ENCODE measurements around the gene LRRC1.

LRRC1 gene

GRCh38 chr6:53864781-53865180 lies 70.0 kb downstream of the LRRC1 start:
- Histone ChIP-seq H3K27me3 (ENCODE audit: insufficient read depth, insufficient read length) (no peaks in the 10 kb centered on the region), H3K36me3 (ENCODE audit: insufficient read depth, insufficient read length, low read length) (no peaks in the 10 kb centered on the region), H3K9ac (ENCODE audit: insufficient read length, low read depth) (no peak overlapping the region), H3K9me3 (ENCODE audit: insufficient read depth, low read length) (no peaks in the 10 kb centered on the region), H3K4me3 (ENCODE audit: insufficient read length, low read depth) (no peak overlapping the region), H3K4me1 (ENCODE audit: insufficient read depth, insufficient read length) (no peaks in the 10 kb centered on the region)
- no peak for TF ChIP-seq SUZ12 (IDR thresholded peaks at IDR 0.05; ENCODE audit: extremely low read depth, insufficient read depth, insufficient read length)
- no peak for TF ChIP-seq ZNF274 (IDR thresholded peaks at IDR 0.05; ENCODE audit: low read depth, low read length)
- no peak for TF ChIP-seq YY1 (IDR thresholded peaks at IDR 0.05; ENCODE audit: insufficient read depth, insufficient read length)
- no peak for DNase-seq (ENCODE audit: low read depth, low spot score)

GRCh38 chr6:53866226-53866625 lies 71.4 kb downstream of the LRRC1 start:
- no peak for DNase-seq (ENCODE audit: low read depth, low spot score)
- TF ChIP-seq YY1 (IDR thresholded peaks at IDR 0.05; ENCODE audit: insufficient read depth, insufficient read length) (no peak), SUZ12 (IDR thresholded peaks at IDR 0.05; ENCODE audit: extremely low read depth, insufficient read depth, insufficient read length) (no peak), ZNF274 (IDR thresholded peaks at IDR 0.05; ENCODE audit: low read depth, low read length) (no peak)
- H3K9ac ChIP-seq (ENCODE audit: insufficient read length, low read depth), result no peak overlapping the region
- H3K4me3 ChIP-seq (ENCODE audit: insufficient read length, low read depth), result no peak overlapping the region
- H3K9me3 ChIP-seq (ENCODE audit: insufficient read depth, low read length), result no peaks in the 10 kb centered on the region
- H3K4me1 ChIP-seq (ENCODE audit: insufficient read depth, insufficient read length), result no peaks in the 10 kb centered on the region
- no peaks in the 10 kb centered on the region for H3K27me3 ChIP-seq (ENCODE audit: insufficient read depth, insufficient read length)
- no peaks in the 10 kb centered on the region for H3K36me3 ChIP-seq (ENCODE audit: insufficient read depth, insufficient read length, low read length)

DNA sequence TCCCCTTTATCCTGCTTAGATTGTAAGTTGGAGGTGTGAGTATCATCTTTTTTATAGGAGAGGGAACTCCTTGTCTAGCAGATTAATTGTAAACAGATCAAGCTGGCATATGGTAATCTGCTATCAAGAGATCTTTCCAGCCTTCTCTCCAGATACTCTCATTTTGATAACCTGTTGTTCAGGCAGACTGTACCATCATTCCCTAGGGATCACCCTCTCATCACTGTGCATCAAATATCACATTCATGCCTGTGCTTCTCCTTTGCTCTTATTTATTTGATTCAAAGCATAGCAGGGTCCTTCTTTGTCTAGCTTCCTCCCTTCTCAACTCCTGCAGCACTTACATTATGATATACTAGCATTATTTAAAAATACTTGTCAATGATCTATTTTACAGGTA lies 73.8 kb downstream of the LRRC1 start:
- Histone ChIP-seq H3K9me3 (ENCODE audit: insufficient read depth, low read length) (no peaks in the 10 kb centered on the region), H3K9ac (ENCODE audit: insufficient read length, low read depth) (no peak overlapping the region), H3K36me3 (ENCODE audit: insufficient read depth, insufficient read length, low read length) (no peaks in the 10 kb centered on the region), H3K4me3 (ENCODE audit: insufficient read length, low read depth) (no peak overlapping the region), H3K27me3 (ENCODE audit: insufficient read depth, insufficient read length) (no peaks in the 10 kb centered on the region), H3K4me1 (ENCODE audit: insufficient read depth, insufficient read length) (no peaks in the 10 kb centered on the region)
- DNase-seq (ENCODE audit: low read depth, low spot score), result no peak
- TF ChIP-seq ZNF274 (IDR thresholded peaks at IDR 0.05; ENCODE audit: low read depth, low read length) (no peak), YY1 (IDR thresholded peaks at IDR 0.05; ENCODE audit: insufficient read depth, insufficient read length) (no peak), SUZ12 (IDR thresholded peaks at IDR 0.05; ENCODE audit: extremely low read depth, insufficient read depth, insufficient read length) (no peak)

DNA sequence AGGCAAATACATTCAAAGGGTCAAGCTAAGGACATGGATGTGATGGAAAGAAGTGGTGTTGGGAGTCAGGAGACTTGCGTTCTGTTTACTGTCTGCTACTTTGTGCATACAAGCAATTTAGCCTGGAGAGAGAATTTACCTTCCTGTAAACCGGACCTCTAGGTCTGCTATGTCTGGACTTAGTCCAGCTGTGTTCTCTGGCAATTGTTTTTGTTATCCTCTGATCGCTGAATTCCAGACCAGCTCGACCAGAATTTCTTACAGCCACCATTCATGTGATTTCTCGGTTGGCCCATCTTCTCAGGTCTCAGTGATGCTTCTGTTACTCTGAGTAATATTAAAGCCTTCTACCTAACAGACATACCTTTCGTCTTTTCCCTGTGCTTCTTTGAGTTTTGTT lies 75.2 kb downstream of the LRRC1 start:
- no peaks in the 10 kb centered on the region for H3K27me3 ChIP-seq (ENCODE audit: insufficient read depth, insufficient read length)
- no peaks in the 10 kb centered on the region for H3K36me3 ChIP-seq (ENCODE audit: insufficient read depth, insufficient read length, low read length)
- no peaks in the 10 kb centered on the region for H3K9me3 ChIP-seq (ENCODE audit: insufficient read depth, low read length)
- H3K4me1 ChIP-seq (ENCODE audit: insufficient read depth, insufficient read length), result no peaks in the 10 kb centered on the region
- no peak overlapping the region for H3K4me3 ChIP-seq (ENCODE audit: insufficient read length, low read depth)
- TF ChIP-seq SUZ12 (IDR thresholded peaks at IDR 0.05; ENCODE audit: extremely low read depth, insufficient read depth, insufficient read length), result no peak
- no peak for TF ChIP-seq ZNF274 (IDR thresholded peaks at IDR 0.05; ENCODE audit: low read depth, low read length)
- DNase-seq (ENCODE audit: low read depth, low spot score), result no peak
- no peak overlapping the region for H3K9ac ChIP-seq (ENCODE audit: insufficient read length, low read depth)

GRCh38 chr6:53873922-53874321 lies 79.1 kb downstream of the LRRC1 start:
- DNase-seq (ENCODE audit: low read depth, low spot score), result no peak
- Histone ChIP-seq H3K27me3 (ENCODE audit: insufficient read depth, insufficient read length) (no peaks in the 10 kb centered on the region), H3K9me3 (ENCODE audit: insufficient read depth, low read length) (no peaks in the 10 kb centered on the region), H3K9ac (ENCODE audit: insufficient read length, low read depth) (no peak overlapping the region), H3K4me3 (ENCODE audit: insufficient read length, low read depth) (no peak overlapping the region), H3K36me3 (ENCODE audit: insufficient read depth, insufficient read length, low read length) (no peaks in the 10 kb centered on the region), H3K4me1 (ENCODE audit: insufficient read depth, insufficient read length) (no peaks in the 10 kb centered on the region)
- no peak for TF ChIP-seq YY1 (IDR thresholded peaks at IDR 0.05; ENCODE audit: insufficient read depth, insufficient read length)
- TF ChIP-seq ZNF274 (IDR thresholded peaks at IDR 0.05; ENCODE audit: low read depth, low read length), result no peak
- TF ChIP-seq SUZ12 (IDR thresholded peaks at IDR 0.05; ENCODE audit: extremely low read depth, insufficient read depth, insufficient read length), result no peak

DNA sequence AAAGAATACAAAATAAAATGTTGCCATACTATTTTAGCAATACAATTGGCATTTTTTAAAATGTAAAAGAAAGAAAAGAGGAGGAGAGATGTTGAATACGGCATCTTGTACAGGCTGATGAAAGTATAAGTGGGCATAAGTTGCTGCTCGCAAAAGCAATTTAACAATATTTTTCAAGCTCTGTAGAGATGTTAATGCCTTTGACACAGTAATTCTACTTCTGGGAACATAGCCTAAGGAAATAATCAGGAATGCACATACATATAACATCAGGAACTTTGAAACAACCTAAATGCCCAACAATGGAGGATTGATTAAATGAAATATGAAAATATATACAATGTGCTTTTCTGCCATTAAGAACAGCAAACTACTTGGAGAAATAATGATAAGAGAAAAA lies 80.2 kb downstream of the LRRC1 start:
- TF ChIP-seq ZNF274 (IDR thresholded peaks at IDR 0.05; ENCODE audit: low read depth, low read length) (no peak), YY1 (IDR thresholded peaks at IDR 0.05; ENCODE audit: insufficient read depth, insufficient read length) (no peak), SUZ12 (IDR thresholded peaks at IDR 0.05; ENCODE audit: extremely low read depth, insufficient read depth, insufficient read length) (no peak)
- no peak overlapping the region for H3K4me3 ChIP-seq (ENCODE audit: insufficient read length, low read depth)
- no peaks in the 10 kb centered on the region for H3K36me3 ChIP-seq (ENCODE audit: insufficient read depth, insufficient read length, low read length)
- no peak for DNase-seq (ENCODE audit: low read depth, low spot score)
- H3K27me3 ChIP-seq (ENCODE audit: insufficient read depth, insufficient read length), result no peaks in the 10 kb centered on the region
- no peaks in the 10 kb centered on the region for H3K9me3 ChIP-seq (ENCODE audit: insufficient read depth, low read length)
- no peak overlapping the region for H3K9ac ChIP-seq (ENCODE audit: insufficient read length, low read depth)
- no peaks in the 10 kb centered on the region for H3K4me1 ChIP-seq (ENCODE audit: insufficient read depth, insufficient read length)

GRCh38 chr6:53877151-53877550 lies 82.3 kb downstream of the LRRC1 start:
- Histone ChIP-seq H3K9me3 (ENCODE audit: insufficient read depth, low read length) (no peaks in the 10 kb centered on the region), H3K36me3 (ENCODE audit: insufficient read depth, insufficient read length, low read length) (no peaks in the 10 kb centered on the region), H3K4me1 (ENCODE audit: insufficient read depth, insufficient read length) (no peaks in the 10 kb centered on the region), H3K27me3 (ENCODE audit: insufficient read depth, insufficient read length) (no peaks in the 10 kb centered on the region), H3K9ac (ENCODE audit: insufficient read length, low read depth) (no peak overlapping the region), H3K4me3 (ENCODE audit: insufficient read length, low read depth) (no peak overlapping the region)
- DNase-seq (ENCODE audit: low read depth, low spot score), result no peak
- TF ChIP-seq ZNF274 (IDR thresholded peaks at IDR 0.05; ENCODE audit: low read depth, low read length) (no peak), SUZ12 (IDR thresholded peaks at IDR 0.05; ENCODE audit: extremely low read depth, insufficient read depth, insufficient read length) (no peak), YY1 (IDR thresholded peaks at IDR 0.05; ENCODE audit: insufficient read depth, insufficient read length) (no peak)

DNA sequence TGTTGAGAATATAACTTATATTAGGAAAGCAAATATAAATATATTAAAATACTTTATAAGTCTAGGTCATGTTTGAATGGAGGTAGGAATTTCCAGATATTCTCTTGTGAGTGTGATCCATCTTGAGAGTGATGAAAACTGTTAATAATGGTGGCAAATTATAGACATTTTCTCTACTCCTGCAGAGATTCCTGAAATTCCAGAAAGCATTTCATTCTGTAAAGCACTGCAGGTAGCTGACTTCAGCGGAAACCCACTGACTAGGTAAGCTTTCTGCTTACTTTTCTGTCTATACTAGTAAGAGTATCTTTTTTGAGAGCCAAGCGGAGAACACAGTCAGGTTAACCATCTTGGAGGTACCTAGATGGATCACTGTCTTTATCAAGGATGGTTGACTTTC lies 84.0 kb downstream of the LRRC1 start:
- H3K9ac ChIP-seq (ENCODE audit: insufficient read length, low read depth), result no peak overlapping the region
- no peaks in the 10 kb centered on the region for H3K36me3 ChIP-seq (ENCODE audit: insufficient read depth, insufficient read length, low read length)
- H3K27me3 ChIP-seq (ENCODE audit: insufficient read depth, insufficient read length), result no peaks in the 10 kb centered on the region
- H3K4me1 ChIP-seq (ENCODE audit: insufficient read depth, insufficient read length), result no peaks in the 10 kb centered on the region
- no peak overlapping the region for H3K4me3 ChIP-seq (ENCODE audit: insufficient read length, low read depth)
- DNase-seq (ENCODE audit: low read depth, low spot score), result no peak
- TF ChIP-seq ZNF274 (IDR thresholded peaks at IDR 0.05; ENCODE audit: low read depth, low read length), result no peak
- TF ChIP-seq YY1 (IDR thresholded peaks at IDR 0.05; ENCODE audit: insufficient read depth, insufficient read length), result no peak
- TF ChIP-seq SUZ12 (IDR thresholded peaks at IDR 0.05; ENCODE audit: extremely low read depth, insufficient read depth, insufficient read length), result no peak
- H3K9me3 ChIP-seq (ENCODE audit: insufficient read depth, low read length), result no peaks in the 10 kb centered on the region

All from NT2/D1 (cell line).